SK-N-SH treated with all-trans-retinoic acid at 6 μM for 48 hours (cell line): ENCODE measurements around the gene PCDHB3.

Source experiments
- ATAC-seq: fragments of 200-7000 bp; cut with Tn5 transposase; 3 replicates; pipeline ENCODE4 v1.9.1; 2020; ENCODE audit warnings: mild to moderate bottlenecking, moderate library complexity
- ARNTL ChIP-seq: fragments of 450-650 bp; formaldehyde crosslinking; IDR thresholded peaks from 2 replicates; pipeline ENCODE4 v1.5.0; 2020; ENCODE audit warnings: low read depth, mild to moderate bottlenecking, moderate library complexity, borderline replicate concordance
- BACH2 ChIP-seq: fragments of 250-450 bp; sonication (Bioruptor Pico); IDR thresholded peaks from 2 replicates; pipeline ENCODE4 v1.9.0; 2021; ENCODE audit warnings: mild to moderate bottlenecking, borderline replicate concordance
- CREB5 ChIP-seq: fragments of 250-450 bp; sonication (Bioruptor Pico); IDR thresholded peaks from 2 replicates; pipeline ENCODE4 v1.5.1; 2020; ENCODE audit warnings: low read depth, mild to moderate bottlenecking, moderate library complexity
- CSDC2 ChIP-seq: fragments of 250-450 bp; sonication (Bioruptor Pico); IDR thresholded peaks from 2 replicates; pipeline ENCODE4 v1.5.0; 2020; ENCODE audit warnings: mild to moderate bottlenecking, moderate library complexity
- CSRNP3 ChIP-seq: fragments of 250-450 bp; sonication (Bioruptor Pico); IDR thresholded peaks from 2 replicates; pipeline ENCODE4 v1.5.1; 2021; ENCODE audit warnings: mild to moderate bottlenecking, moderate library complexity
- ESRRG ChIP-seq: fragments of 250-450 bp; sonication (Bioruptor Pico); IDR thresholded peaks from 2 replicates; pipeline ENCODE4 v1.6.1; 2021; ENCODE audit warnings: mild to moderate bottlenecking
- GLIS3 ChIP-seq: fragments of 250-450 bp; sonication (Bioruptor Pico); IDR thresholded peaks from 2 replicates; pipeline ENCODE4 v1.5.0; 2020; ENCODE audit warnings: mild to moderate bottlenecking, moderate library complexity
- ISL1 ChIP-seq: fragments of 250-450 bp; sonication (Bioruptor Pico); IDR thresholded peaks from 2 replicates; pipeline ENCODE4 v2.1.2; 2022; ENCODE audit warnings: mild to moderate bottlenecking, moderate library complexity
- PATZ1 ChIP-seq: fragments of 250-450 bp; sonication (Bioruptor Pico); IDR thresholded peaks from 2 replicates; pipeline ENCODE4 v1.8.0; 2020; ENCODE audit warnings: mild to moderate bottlenecking, moderate library complexity, borderline replicate concordance
- POU6F1 ChIP-seq: fragments of 250-450 bp; sonication (Bioruptor Pico); IDR thresholded peaks from 2 replicates; pipeline ENCODE4 v1.8.0; 2021; ENCODE audit warnings: low read depth, mild to moderate bottlenecking, moderate library complexity, borderline replicate concordance
- PPARA ChIP-seq: fragments of 250-450 bp; sonication (Bioruptor Pico); IDR thresholded peaks from 2 replicates; pipeline ENCODE4 v1.5.0; 2020; ENCODE audit warnings: mild to moderate bottlenecking, borderline replicate concordance
- RARB ChIP-seq: fragments of 250-450 bp; sonication (Bioruptor Pico); IDR thresholded peaks from 2 replicates; pipeline ENCODE4 v1.8.0; 2021; ENCODE audit warnings: mild to moderate bottlenecking, moderate library complexity
- SNAI2 ChIP-seq: fragments of 250-450 bp; sonication (Bioruptor Pico); IDR thresholded peaks from 2 replicates; pipeline ENCODE4 v1.5.0; 2020; ENCODE audit warnings: mild to moderate bottlenecking, moderate library complexity
- TCF4 ChIP-seq: fragments of 250-450 bp; sonication (Bioruptor Pico); IDR thresholded peaks from 2 replicates; pipeline ENCODE4 v1.8.0; 2021; ENCODE audit warnings: mild to moderate bottlenecking, moderate library complexity, borderline replicate concordance
- TOX ChIP-seq: fragments of 250-450 bp; sonication (Bioruptor Pico); IDR thresholded peaks from 2 replicates; pipeline ENCODE4 v1.8.0; 2021; ENCODE audit warnings: mild to moderate bottlenecking, moderate library complexity, borderline replicate concordance
- TSHZ2 ChIP-seq: fragments of 250-450 bp; sonication (Bioruptor Pico); IDR thresholded peaks from 2 replicates; pipeline ENCODE4 v1.5.0; 2020; ENCODE audit warnings: mild to moderate bottlenecking, moderate library complexity
- ZC3H10 ChIP-seq: fragments of 250-450 bp; sonication (Bioruptor Pico); IDR thresholded peaks from 2 replicates; pipeline ENCODE4 v1.5.1; 2021; ENCODE audit warnings: mild to moderate bottlenecking, moderate library complexity
- ZFP3 ChIP-seq: fragments of 250-450 bp; sonication (Bioruptor Pico); IDR thresholded peaks from 2 replicates; pipeline ENCODE4 v1.5.0; 2020; ENCODE audit warnings: mild to moderate bottlenecking, moderate library complexity
- ZFP30 ChIP-seq: fragments of 450-650 bp; formaldehyde crosslinking; IDR thresholded peaks from 2 replicates; pipeline ENCODE4 v1.5.0; 2022; ENCODE audit warnings: mild to moderate bottlenecking, moderate library complexity
- ZNF565 ChIP-seq: fragments of 450-650 bp; formaldehyde crosslinking; conservative IDR thresholded peaks from 2 replicates; pipeline ENCODE4 v1.5.0; 2020; ENCODE audit warnings: low read depth, mild to moderate bottlenecking, moderate library complexity
- ZNF70 ChIP-seq: fragments of 450-650 bp; formaldehyde crosslinking; IDR thresholded peaks from 2 replicates; pipeline ENCODE4 v1.5.0; 2020; ENCODE audit warnings: mild to moderate bottlenecking, moderate library complexity
- ZNF8 ChIP-seq: fragments of 450-650 bp; formaldehyde crosslinking; IDR thresholded peaks from 2 replicates; pipeline ENCODE4 v1.5.0; 2020; ENCODE audit warnings: mild to moderate bottlenecking, moderate library complexity

PCDHB3 gene

GRCh38 chr5:141077826-141078225 lies 22.4 kb upstream of the PCDHB3 start:
- ATAC-seq, result no peak
- no peak for TF ChIP-seq TCF4
- TF ChIP-seq CREB5, result no peak
- TF ChIP-seq PPARA (CRISPR knock-in tag), result no peak
- TF ChIP-seq ZNF565 (CRISPR knock-in tag), result no peak
- TF ChIP-seq CSDC2 (CRISPR knock-in tag), result no peak
- TF ChIP-seq TOX, result no peak
- TF ChIP-seq SNAI2 (CRISPR knock-in tag), result no peak
- no peak for TF ChIP-seq ISL1
- no peak for TF ChIP-seq CSRNP3 (CRISPR knock-in tag)
- no peak for TF ChIP-seq ZFP3 (CRISPR knock-in tag)
- TF ChIP-seq ZNF70, result no peak
- no peak for TF ChIP-seq POU6F1 (CRISPR knock-in tag)
- TF ChIP-seq ARNTL (CRISPR knock-in tag), result no peak
- no peak for TF ChIP-seq ZC3H10 (CRISPR knock-in tag)
- TF ChIP-seq ESRRG (CRISPR knock-in tag), result no peak
- TF ChIP-seq BACH2 (CRISPR knock-in tag), result no peak
- no peak for TF ChIP-seq ZFP30
- no peak for TF ChIP-seq ZNF8
- TF ChIP-seq GLIS3 (CRISPR knock-in tag), result no peak

- TF ChIP-seq ESRRG (CRISPR knock-in tag), result no peak
- no peak for TF ChIP-seq ZNF70
- no peak for TF ChIP-seq CREB5
- TF ChIP-seq RARB, result no peak
- no peak for TF ChIP-seq TOX
- no peak for TF ChIP-seq TCF4
- no peak for TF ChIP-seq BACH2 (CRISPR knock-in tag)
- no peak for TF ChIP-seq ZNF565 (CRISPR knock-in tag)
- TF ChIP-seq PPARA (CRISPR knock-in tag), result no peak
- no peak for TF ChIP-seq PATZ1 (CRISPR knock-in tag)
- no peak for TF ChIP-seq TSHZ2 (CRISPR knock-in tag)
- no peak for TF ChIP-seq ZFP30
- TF ChIP-seq ZC3H10 (CRISPR knock-in tag), result no peak
- no peak for TF ChIP-seq CSRNP3 (CRISPR knock-in tag)
- TF ChIP-seq GLIS3 (CRISPR knock-in tag), result no peak
- TF ChIP-seq, all 23 proteins: peak for 0
- ATAC-seq, result no peak
Measured at GRCh38 chr5:141082228-141082627, 18.0 kb upstream of the PCDHB3 start.
